Measurements from ENCODE around the gene C4orf50. TPM values are rescaled to one million over a fixed set of nuclear protein-coding genes. Genes with fewer than 3 reads are reported as not detected.

Gene C4orf50
- total and polyA plus RNA-seq, 2 of the 4 experiments (the other 2 are of a cell fraction), result not detected

- Histone ChIP-seq H3K4me2 (ENCODE audit: low read depth, low read length) (no peak overlapping the region), H2AK9ac (replicated peaks; ENCODE audit: low read depth, low read length, poor library complexity) (no peak overlapping the region), H3K36me3 (ENCODE audit: control insufficient read depth, insufficient read depth, low read length) (no peaks in the 10 kb centered on the region), H4K5ac (ENCODE audit: low read depth, low read length) (no peak overlapping the region), H3K9me3 (ENCODE audit: control insufficient read depth, insufficient read depth, low read length) (no peaks in the 10 kb centered on the region), H2BK120ac (ENCODE audit: low read depth, low read length) (no peak overlapping the region), H3K14ac (replicated peaks; ENCODE audit: low read depth, low read length) (no peak overlapping the region), H3K9ac (ENCODE audit: low read depth, low read length) (no peak overlapping the region), H3K79me1 (ENCODE audit: low read depth in 1 of 2, low read length in 2 of 2) (no peaks in the 10 kb centered on the region), H4K8ac (ENCODE audit: low read depth in 2 of 2, low read length in 2 of 2) (no peak overlapping the region), H4K20me1 (ENCODE audit: insufficient read depth, low read length) (no peaks in the 10 kb centered on the region), H3K9me1 (ENCODE audit: insufficient read depth, low read length) (no peaks in the 10 kb centered on the region), H3K27ac (ENCODE audit: insufficient read depth, low read length) (no peak overlapping the region), H2BK15ac (ENCODE audit: low read depth, low read length) (no peak overlapping the region), H3K23ac (ENCODE audit: low read depth, low read length) (no peak overlapping the region), H4K91ac (ENCODE audit: insufficient read depth, low read depth, low read length) (no peak overlapping the region), H3K4ac (ENCODE audit: low read depth, low read length) (no peak overlapping the region), H2BK20ac (ENCODE audit: low read depth, low read length) (no peak overlapping the region), H2BK5ac (ENCODE audit: low read depth, low read length, poor library complexity, severe bottlenecking) (no peak overlapping the region), H2AK5ac (ENCODE audit: low read depth, low read length) (no peak overlapping the region), H3K4me1 (ENCODE audit: control insufficient read depth, insufficient read depth, low read length) (no peaks in the 10 kb centered on the region), H3K27me3 (ENCODE audit: control insufficient read depth, insufficient read depth, low read length) (no peaks in the 10 kb centered on the region; the same call in 1 of the 2 replicates), H3K56ac (ENCODE audit: extremely low read depth, insufficient read depth, low read length) (no peak overlapping the region), H3K4me3 (ENCODE audit: insufficient read depth, low read depth, low read length) (no peak overlapping the region), H2AFZ (replicated peaks; ENCODE audit: low read length, poor library complexity) (no peak overlapping the region), H3K18ac (ENCODE audit: low read depth, low read length) (no peak overlapping the region)
- POLR2A ChIA-PET (ENCODE audit: unreplicated experiment), result no interaction called here
- CTCF ChIA-PET, result no interaction called here
- in situ Hi-C loops (cut with MboI; ENCODE audit: low sequenced_read_pairs) (no loop called here), dilution Hi-C loops (cut with HindIII; ENCODE audit: low sequenced_read_pairs, unreplicated experiment) (no loop called here), intact Hi-C loops (cut with micrococcal nuclease) (no loop called here)
- no TSS peak for BruUV-seq (replicated peaks)
- DNase-seq (no peak), ATAC-seq (ENCODE audit: low read depth) (no peak)
- TF ChIP-seq CTCF (conservative IDR thresholded peaks at IDR 0.05; ENCODE audit: low read depth, low read length) (no peak), NFE2L2 (IDR thresholded peaks at IDR 0.05; ENCODE audit: low read depth, low read length) (no peak), MAFK (IDR thresholded peaks at IDR 0.05; ENCODE audit: low read depth, low read length) (no peak), USF2 (IDR thresholded peaks at IDR 0.05; ENCODE audit: low read depth, low read length) (no peak), CEBPB (IDR thresholded peaks at IDR 0.05; ENCODE audit: low read depth, low read length) (no peak), MXI1 (IDR thresholded peaks at IDR 0.05; ENCODE audit: borderline replicate concordance, low read depth, low read length) (no peak), POLR2A (IDR thresholded peaks at IDR 0.05; ENCODE audit: low read depth, low read length) (no peak), RCOR1 (IDR thresholded peaks at IDR 0.05; ENCODE audit: insufficient replicate concordance, low read length) (no peak)
- TF ChIP-seq, protein P1, sequence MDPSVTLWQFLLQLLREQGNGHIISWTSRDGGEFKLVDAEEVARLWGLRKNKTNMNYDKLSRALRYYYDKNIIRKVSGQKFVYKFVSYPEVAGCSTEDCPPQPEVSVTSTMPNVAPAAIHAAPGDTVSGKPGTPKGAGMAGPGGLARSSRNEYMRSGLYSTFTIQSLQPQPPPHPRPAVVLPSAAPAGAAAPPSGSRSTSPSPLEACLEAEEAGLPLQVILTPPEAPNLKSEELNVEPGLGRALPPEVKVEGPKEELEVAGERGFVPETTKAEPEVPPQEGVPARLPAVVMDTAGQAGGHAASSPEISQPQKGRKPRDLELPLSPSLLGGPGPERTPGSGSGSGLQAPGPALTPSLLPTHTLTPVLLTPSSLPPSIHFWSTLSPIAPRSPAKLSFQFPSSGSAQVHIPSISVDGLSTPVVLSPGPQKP (IDR thresholded peaks at IDR 0.05; ENCODE audit: borderline replicate concordance, low read depth, low read length), result no peak
- WGBS, 2 experiments (ENCODE audit: extremely low coverage in 2 of 2, insufficient read length in 1 of 2), result 77% methylated on average over 18 of the region's 30 CpGs; no CpG with 5 or more reads in 1 of the 2 experiments
Observed at GRCh38 chr4:6022607-6023288, 4.5 kb upstream of the C4orf50 start.

Data from IMR-90 (cell line).